Measurements from ENCODE around the gene PSMB7.
A peak's percentile ranks its signal among the peaks of the same experiment; 100 is the strongest.

The PSMB7 gene

DNA sequence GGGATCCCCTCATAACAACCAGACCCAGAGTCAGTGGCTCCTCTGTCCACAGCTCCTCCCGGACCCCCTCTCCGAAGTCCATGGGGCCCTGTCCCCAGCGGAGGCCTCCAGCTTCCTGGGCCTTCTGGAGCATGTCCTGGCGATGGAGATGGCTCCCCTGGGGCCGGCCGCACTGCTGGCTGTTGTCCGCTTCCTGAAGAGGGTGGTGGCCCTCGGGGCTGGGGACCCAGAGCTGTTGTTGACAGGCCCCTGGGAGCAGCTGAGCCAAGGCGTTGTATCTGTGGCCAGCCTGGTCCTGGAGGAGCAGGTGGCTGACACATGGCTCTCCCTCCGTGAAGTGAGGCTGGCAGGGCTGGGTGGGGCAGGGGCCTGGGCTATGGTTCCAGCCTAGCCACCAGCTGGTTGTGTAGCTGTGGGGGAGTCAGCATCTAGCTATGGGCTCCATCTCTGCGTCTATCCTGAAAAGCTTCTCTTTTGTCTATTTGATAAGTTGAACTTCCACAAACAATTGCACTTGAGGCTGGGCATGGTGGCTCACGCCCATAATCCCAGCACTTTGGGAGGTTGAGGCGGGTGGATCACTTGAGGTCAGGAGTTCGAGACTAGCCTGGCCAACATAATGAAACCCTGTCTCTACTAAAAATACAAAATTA lies 39.7 kb upstream of the PSMB7 start:
- H3K36me3 ChIP-seq (ENCODE audit: insufficient read depth, low read length): no peaks in the 10 kb centered on the region
- no peak for DNase-seq (ENCODE audit: low read depth, low spot score)
- H3K9me3 ChIP-seq (ENCODE audit: low read depth, low read length): no peaks in the 10 kb centered on the region
- H3K4me3 ChIP-seq: no peak overlapping the region
- no peak for TF ChIP-seq POLR2AphosphoS5 (IDR thresholded peaks at IDR 0.05; ENCODE audit: borderline replicate concordance, low read depth, low read length)
- no peak for TF ChIP-seq FOXP2 (optimal IDR thresholded peaks at IDR 0.05; ENCODE audit: control extremely low read depth, extremely low read length, insufficient read depth)
- no peak for TF ChIP-seq EZH2 (IDR thresholded peaks at IDR 0.05)
- no peak overlapping the region for H3K27ac ChIP-seq
- no peak overlapping the region for H3K9ac ChIP-seq (ENCODE audit: insufficient read length)

DNA sequence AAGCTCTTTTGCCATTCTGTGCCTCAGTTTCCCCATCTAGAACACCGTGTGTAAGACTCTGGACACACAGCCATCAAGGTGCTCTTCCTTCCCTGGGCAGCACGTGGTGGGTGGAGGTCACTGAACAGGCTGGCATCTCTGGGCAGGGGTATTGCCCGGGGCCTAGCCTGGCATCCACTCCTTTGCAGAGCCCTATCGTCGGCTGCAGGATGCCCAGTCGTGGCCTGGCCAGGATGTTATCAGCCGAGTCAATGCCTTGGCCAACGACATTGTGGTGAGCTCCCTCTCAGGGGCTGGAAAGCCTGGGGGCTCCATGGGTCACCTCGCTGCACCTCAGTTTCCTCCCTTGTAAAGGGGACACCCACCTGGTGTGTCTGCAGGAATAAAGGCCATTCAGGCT lies 39.1 kb upstream of the PSMB7 start:
- H3K36me3 ChIP-seq (ENCODE audit: insufficient read depth, low read length): no peaks in the 10 kb centered on the region
- DNase-seq (ENCODE audit: low read depth, low spot score): no peak
- TF ChIP-seq FOXP2 (optimal IDR thresholded peaks at IDR 0.05; ENCODE audit: control extremely low read depth, extremely low read length, insufficient read depth) (no peak), EZH2 (IDR thresholded peaks at IDR 0.05) (no peak), POLR2AphosphoS5 (IDR thresholded peaks at IDR 0.05; ENCODE audit: borderline replicate concordance, low read depth, low read length) (no peak)

DNA sequence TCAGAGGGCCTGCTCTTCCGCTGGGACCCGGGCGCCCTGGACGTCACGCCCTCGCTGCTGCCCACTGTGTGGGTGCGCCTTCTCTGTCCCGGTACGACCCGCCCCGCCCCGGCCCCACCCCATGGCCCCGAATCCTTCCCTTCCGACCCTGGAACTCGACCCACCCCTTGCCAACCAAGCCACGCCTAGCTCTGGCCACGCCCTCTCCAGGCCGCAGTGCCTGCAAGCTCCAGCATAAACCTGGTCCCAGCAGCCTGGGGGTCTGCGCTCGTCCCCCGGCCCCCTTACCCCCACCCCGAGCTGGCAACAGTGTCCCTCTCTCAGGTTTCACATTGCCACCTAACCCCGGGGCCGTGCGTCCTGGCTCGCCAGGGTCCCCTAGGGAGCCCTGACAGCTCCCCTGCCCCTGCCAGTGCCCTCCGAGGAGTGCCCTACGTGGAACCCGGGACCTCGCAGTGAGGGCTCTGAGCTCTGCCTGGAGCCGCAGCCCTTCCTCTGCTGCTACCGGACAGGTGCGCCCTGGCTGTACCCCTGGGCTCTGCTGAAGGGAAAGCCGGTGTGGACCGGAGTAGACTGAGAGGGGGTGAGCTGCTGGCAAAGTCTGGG lies 38.4 kb upstream of the PSMB7 start:
- TF ChIP-seq POLR2AphosphoS5 (IDR thresholded peaks at IDR 0.05; ENCODE audit: borderline replicate concordance, low read depth, low read length): no peak
- TF ChIP-seq FOXP2 (optimal IDR thresholded peaks at IDR 0.05; ENCODE audit: control extremely low read depth, extremely low read length, insufficient read depth): no peak
- no peak for TF ChIP-seq EZH2 (IDR thresholded peaks at IDR 0.05)

More for the DNA sequence above, 39.1 kb upstream of the PSMB7 start:
- Histone ChIP-seq H3K4me3 (no peak overlapping the region), H3K9ac (ENCODE audit: insufficient read length) (no peak overlapping the region), H3K9me3 (ENCODE audit: low read depth, low read length) (no peaks in the 10 kb centered on the region), H3K27ac (no peak overlapping the region)

DNA sequence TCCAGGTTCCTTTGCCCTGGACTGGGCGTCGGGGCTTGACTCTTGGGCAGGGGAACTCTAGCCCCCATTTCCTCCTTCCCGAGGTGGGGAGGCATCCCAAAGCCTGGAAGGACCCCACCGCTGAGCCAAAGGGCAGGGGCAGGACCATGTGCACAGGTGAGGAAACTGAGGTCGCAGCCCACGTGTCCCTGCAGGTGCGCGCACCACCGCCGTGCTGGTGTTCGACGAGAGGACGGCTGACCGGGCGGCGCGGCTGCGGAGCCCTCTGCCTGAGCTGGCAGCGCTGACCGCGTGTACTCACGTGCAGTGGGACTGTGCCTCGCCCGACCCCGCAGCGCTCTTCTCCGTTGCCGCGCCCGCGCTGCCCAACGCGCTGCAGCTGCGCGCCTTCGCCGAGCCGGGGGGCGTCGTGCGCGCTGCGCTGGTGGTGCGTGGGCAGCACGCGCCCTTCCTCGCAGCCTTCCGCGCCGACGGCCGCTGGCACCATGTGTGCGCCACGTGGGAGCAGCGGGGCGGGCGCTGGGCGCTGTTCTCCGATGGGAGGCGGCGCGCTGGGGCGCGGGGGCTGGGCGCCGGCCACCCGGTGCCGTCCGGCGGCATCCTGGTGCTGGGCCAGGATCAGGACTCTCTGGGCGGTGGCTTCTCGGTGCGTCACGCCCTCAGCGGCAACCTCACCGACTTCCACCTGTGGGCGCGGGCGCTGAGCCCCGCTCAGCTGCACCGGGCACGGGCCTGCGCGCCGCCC lies 37.8 kb upstream of the PSMB7 start:
- no peak overlapping the region for H3K27ac ChIP-seq
- TF ChIP-seq EZH2 (IDR thresholded peaks at IDR 0.05) (no peak), POLR2AphosphoS5 (IDR thresholded peaks at IDR 0.05; ENCODE audit: borderline replicate concordance, low read depth, low read length) (no peak), FOXP2 (optimal IDR thresholded peaks at IDR 0.05; ENCODE audit: control extremely low read depth, extremely low read length, insufficient read depth) (no peak)
- peak overlapping the region; percentile 54 for H3K4me3 ChIP-seq
- no peak for DNase-seq (ENCODE audit: low read depth, low spot score)
- no peaks in the 10 kb centered on the region for H3K36me3 ChIP-seq (ENCODE audit: insufficient read depth, low read length)
- no peak overlapping the region for H3K9ac ChIP-seq (ENCODE audit: insufficient read length)
- no peaks in the 10 kb centered on the region for H3K9me3 ChIP-seq (ENCODE audit: low read depth, low read length)

More for the DNA sequence above, 38.4 kb upstream of the PSMB7 start:
- Histone ChIP-seq H3K27ac (no peak overlapping the region), H3K4me3 (peak overlapping the region; percentile 54), H3K9me3 (ENCODE audit: low read depth, low read length) (no peaks in the 10 kb centered on the region), H3K36me3 (ENCODE audit: insufficient read depth, low read length) (no peaks in the 10 kb centered on the region), H3K9ac (ENCODE audit: insufficient read length) (no peak overlapping the region)
- DNase-seq (ENCODE audit: low read depth, low spot score): no peak

DNA sequence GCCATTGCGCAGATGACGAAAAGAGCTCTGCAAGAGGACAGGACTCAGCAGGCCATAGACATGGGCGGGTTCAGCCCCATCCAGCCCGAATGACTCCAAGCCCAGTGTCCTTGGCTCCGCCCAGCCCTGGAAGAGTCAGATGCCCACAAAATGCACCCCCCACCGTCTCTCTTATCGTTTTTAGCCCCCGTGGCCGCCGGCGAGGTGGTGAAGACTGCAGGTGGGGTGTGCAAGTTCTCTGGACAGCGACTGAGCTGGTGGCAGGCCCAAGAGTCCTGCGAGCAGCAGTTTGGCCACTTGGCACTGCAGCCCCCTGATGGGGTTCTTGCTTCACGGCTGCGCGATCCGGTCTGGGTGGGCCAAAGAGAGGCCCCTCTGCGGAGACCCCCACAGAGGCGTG lies 37.1 kb upstream of the PSMB7 start:
- no peak overlapping the region for H3K27ac ChIP-seq

DNA sequence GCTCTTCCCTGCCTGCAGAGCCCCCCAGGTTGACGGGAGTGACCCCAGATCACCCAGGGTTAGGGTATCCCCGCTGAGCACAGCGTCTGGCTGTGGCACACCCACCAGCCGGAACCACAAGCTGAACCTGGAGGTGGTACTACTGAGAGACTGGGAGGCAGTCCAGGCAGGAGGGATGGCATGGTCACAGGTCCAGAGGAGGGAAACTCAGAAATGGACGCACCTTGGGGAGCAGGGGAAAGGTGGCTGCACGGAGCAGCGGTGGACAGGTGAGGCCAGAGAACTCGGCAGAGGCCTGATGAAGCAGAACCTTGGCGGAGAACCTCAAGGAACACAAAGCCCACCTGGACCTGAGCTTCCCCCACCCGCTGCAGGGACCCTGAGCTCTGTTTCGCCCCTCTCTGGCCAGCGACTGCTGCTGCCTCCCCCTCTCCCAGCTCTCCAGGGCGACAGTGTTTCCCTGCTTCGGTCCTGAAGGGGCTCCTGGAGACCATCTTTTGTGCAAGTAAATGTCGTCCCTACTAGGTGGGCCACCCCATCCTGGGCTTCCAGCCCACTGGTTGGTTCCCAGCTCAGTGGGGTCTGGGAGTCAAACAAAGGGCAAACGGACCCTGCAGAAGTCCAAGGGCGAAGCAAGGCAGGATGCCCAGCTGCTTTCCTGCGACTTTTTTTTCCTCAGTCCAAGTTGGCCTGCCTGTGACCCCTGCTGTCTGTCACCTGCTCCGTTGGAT lies 35.9 kb upstream of the PSMB7 start:
- H3K9ac ChIP-seq (ENCODE audit: insufficient read length): no peak overlapping the region
- no peaks in the 10 kb centered on the region for H3K9me3 ChIP-seq (ENCODE audit: low read depth, low read length)
- no peak overlapping the region for H3K27ac ChIP-seq
- H3K36me3 ChIP-seq (ENCODE audit: insufficient read depth, low read length): no peaks in the 10 kb centered on the region
- 0 out of 2 replicates have a peak overlapping the region, but pooled peaks have one; percentile 58 for H3K4me3 ChIP-seq
- TF ChIP-seq EZH2 (IDR thresholded peaks at IDR 0.05) (no peak), FOXP2 (optimal IDR thresholded peaks at IDR 0.05; ENCODE audit: control extremely low read depth, extremely low read length, insufficient read depth) (no peak), POLR2AphosphoS5 (IDR thresholded peaks at IDR 0.05; ENCODE audit: borderline replicate concordance, low read depth, low read length) (no peak)
- no peak for DNase-seq (ENCODE audit: low read depth, low spot score)

More for the DNA sequence above, 37.1 kb upstream of the PSMB7 start:
- DNase-seq (ENCODE audit: low read depth, low spot score): no peak
- TF ChIP-seq EZH2 (IDR thresholded peaks at IDR 0.05) (no peak), FOXP2 (optimal IDR thresholded peaks at IDR 0.05; ENCODE audit: control extremely low read depth, extremely low read length, insufficient read depth) (no peak), POLR2AphosphoS5 (IDR thresholded peaks at IDR 0.05; ENCODE audit: borderline replicate concordance, low read depth, low read length) (no peak)
- Histone ChIP-seq H3K36me3 (ENCODE audit: insufficient read depth, low read length) (no peaks in the 10 kb centered on the region), H3K9me3 (ENCODE audit: low read depth, low read length) (no peaks in the 10 kb centered on the region), H3K9ac (ENCODE audit: insufficient read length) (no peak overlapping the region), H3K4me3 (no peak overlapping the region)

DNA sequence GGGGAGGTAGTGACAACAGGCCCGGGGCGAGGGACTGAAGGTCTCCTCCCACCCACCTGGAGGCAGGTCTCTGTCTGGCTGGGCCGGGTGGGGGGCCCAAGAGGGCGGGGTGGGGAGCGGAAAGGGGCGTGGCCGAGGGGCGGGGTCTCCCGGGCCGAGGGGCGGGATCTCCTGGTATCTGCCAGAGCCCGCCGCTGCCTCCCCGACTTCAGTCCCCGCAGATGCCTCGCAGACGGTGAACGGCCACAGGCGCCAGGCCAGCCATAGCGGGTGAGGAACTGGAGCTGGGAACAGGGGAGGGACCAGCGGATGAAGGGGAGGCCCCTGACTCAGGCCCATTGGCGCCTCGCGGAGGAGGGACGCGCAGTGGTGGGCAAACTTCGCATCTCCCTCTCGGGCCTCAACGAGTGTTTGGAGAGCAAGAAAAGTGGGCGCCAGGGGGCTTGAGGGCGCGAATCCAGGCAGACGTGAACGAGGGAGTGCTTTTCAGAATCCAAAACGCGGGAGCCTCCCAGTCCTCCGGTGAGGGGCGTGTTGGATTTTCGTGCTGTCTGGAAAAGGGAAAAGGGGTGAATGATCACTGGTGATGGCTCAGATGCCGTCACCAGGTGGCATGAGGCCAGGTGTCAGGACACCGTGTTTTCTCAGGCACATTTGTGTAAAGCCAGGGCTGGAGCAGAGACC lies 35.1 kb upstream of the PSMB7 start, which contains the start of gene ADGRD2:
Gene ADGRD2, plus strand, starts transcription at position 211 of the 684 bp plus-strand sequence. CDS start 1,216 bp downstream, outside the sequence.
- Histone ChIP-seq H3K9ac (ENCODE audit: insufficient read length) (no peak within 1 kb of the TSS), H3K9me3 (ENCODE audit: low read depth, low read length) (no peaks in the 10 kb centered on the region), H3K27ac (no peak within 1 kb of the TSS), H3K4me3 (peak within 1 kb of the TSS; percentile 58), H3K36me3 (ENCODE audit: insufficient read depth, low read length) (no peaks in the 10 kb centered on the region)
- TF ChIP-seq POLR2AphosphoS5 (IDR thresholded peaks at IDR 0.05; ENCODE audit: borderline replicate concordance, low read depth, low read length) (no peak), FOXP2 (optimal IDR thresholded peaks at IDR 0.05; ENCODE audit: control extremely low read depth, extremely low read length, insufficient read depth) (no peak), EZH2 (IDR thresholded peaks at IDR 0.05) (no peak)
- DNase-seq (ENCODE audit: low read depth, low spot score): no peak

Measured in SK-N-MC (cell line).